HG02571 (cell line): ENCODE data around the gene CBFA2T3.

Experiments used
- ATAC-seq: cut with Tn5 transposase; IDR thresholded peaks from one replicate; pipeline ENCODE4 v1.9.1; 2021; ENCODE audit warnings: mild to moderate bottlenecking, moderate library complexity; ENCODE audit not compliant: unreplicated experiment

The CBFA2T3 gene

DNA sequence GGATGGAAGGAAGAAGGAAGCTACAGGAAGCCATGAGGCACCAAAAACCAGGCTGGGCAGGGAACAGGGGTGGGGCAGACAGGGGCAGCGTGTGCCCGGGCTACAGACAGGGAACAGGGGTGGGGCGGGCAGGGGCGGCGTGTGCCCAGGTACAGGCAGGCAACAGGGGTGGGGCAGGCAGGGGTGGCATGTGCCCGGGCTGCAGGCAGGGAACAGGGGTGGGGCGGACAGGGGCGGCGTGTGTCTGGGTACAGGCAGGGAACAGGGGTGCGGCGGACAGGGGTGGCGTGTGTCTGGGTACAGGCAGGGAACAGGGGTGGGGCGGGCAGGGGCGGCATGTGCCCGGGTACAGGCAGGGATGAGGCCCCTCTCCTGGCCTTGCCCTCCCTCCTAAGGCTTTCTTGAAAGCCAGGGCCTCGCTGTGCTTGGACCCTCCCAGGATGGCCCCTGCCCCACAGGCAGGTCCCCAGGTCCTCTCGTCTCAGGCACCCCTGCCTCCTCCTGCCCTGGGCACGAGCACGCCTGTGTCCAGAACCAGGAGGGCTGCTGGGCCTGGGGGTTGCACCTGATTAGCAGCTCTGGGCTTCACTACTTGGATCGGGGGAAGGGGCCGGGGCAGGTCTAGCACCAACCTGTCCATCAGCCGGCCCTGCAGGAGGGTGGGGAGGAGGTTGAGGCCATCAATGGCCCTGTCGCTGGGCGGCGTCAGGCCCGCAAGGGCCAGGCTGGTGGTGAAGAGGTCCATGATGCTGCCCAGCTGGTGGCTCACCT, 150.8 kb downstream of the CBFA2T3 start:
- ATAC-seq = no peak

DNA sequence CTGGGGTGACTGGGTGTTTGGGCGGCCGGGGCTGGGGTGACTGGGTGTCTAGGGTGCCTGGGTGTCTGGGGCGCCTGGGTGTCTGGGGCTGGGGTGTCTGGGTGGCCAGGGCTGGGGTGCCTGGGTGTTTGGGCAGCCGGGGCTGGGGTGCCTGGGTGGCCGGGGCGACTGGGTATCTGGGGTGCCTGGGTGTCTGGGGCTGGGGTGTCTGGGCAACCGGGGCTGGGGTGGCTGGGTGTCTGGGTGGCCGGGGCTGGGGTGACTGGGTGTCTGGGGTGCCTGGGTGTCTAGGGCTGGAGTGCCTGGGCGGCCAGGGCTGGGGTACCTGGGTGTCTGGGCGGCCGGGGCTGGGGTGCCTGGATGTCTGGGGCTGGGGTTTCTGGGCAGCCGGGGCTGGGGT, 151.9 kb downstream of the CBFA2T3 start:
- ATAC-seq = no peak
